GM12874 (cell line): ENCODE measurements around the gene NAGLU.

Experiments used
- TF ChIP-seq, protein P1 (sequence below): IDR thresholded peaks from 2 replicates; pipeline ENCODE4 v1.5.1; 2011; ENCODE audit warnings: low read depth, mild to moderate bottlenecking, control low read depth, low read length, moderate library complexity; ENCODE audit not compliant: insufficient read depth

Gene NAGLU

DNA sequence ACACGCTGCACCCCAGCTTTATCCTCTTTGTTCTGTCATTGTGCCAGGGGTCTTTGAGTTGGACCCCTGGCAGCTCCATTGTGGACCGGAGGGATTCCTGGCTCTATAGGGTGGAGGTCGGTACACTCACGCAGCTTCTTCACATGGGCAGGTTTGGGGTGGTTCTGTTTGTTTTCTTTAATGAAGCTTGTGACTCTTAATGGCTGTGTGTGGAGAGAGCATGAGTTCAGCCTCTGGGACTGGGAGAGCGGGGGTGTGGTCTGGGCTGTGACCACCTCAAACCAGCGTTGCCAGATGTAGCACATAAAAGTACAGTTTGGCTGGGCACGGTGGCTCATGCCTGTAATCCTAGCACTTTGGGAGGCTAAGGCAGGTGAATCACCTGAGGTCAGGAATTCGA is 21.2 kb upstream of the NAGLU start:
- TF ChIP-seq, protein P1, sequence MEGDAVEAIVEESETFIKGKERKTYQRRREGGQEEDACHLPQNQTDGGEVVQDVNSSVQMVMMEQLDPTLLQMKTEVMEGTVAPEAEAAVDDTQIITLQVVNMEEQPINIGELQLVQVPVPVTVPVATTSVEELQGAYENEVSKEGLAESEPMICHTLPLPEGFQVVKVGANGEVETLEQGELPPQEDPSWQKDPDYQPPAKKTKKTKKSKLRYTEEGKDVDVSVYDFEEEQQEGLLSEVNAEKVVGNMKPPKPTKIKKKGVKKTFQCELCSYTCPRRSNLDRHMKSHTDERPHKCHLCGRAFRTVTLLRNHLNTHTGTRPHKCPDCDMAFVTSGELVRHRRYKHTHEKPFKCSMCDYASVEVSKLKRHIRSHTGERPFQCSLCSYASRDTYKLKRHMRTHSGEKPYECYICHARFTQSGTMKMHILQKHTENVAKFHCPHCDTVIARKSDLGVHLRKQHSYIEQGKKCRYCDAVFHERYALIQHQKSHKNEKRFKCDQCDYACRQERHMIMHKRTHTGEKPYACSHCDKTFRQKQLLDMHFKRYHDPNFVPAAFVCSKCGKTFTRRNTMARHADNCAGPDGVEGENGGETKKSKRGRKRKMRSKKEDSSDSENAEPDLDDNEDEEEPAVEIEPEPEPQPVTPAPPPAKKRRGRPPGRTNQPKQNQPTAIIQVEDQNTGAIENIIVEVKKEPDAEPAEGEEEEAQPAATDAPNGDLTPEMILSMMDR: no peak

DNA sequence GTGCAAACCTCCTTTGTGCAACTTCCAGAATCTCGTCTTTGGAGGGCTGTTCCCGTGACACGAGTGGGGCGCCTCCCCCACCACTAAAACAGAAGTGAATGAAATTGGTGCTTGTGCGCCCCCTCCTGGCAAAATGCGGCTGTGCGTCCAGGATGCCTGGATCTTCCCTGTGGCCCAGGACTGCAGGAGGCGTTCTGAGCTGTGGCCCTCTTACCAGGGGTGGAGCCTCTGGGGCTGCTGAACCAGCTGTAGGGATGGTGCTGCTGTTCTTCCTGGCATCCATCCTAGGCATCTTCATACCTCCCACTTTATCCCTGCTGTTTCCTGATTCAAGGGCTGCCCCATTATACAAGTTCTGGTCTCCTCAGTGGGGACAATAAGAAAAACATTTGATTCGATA is 18.5 kb upstream of the NAGLU start:
- TF ChIP-seq, protein P1: peak; percentile 91

DNA sequence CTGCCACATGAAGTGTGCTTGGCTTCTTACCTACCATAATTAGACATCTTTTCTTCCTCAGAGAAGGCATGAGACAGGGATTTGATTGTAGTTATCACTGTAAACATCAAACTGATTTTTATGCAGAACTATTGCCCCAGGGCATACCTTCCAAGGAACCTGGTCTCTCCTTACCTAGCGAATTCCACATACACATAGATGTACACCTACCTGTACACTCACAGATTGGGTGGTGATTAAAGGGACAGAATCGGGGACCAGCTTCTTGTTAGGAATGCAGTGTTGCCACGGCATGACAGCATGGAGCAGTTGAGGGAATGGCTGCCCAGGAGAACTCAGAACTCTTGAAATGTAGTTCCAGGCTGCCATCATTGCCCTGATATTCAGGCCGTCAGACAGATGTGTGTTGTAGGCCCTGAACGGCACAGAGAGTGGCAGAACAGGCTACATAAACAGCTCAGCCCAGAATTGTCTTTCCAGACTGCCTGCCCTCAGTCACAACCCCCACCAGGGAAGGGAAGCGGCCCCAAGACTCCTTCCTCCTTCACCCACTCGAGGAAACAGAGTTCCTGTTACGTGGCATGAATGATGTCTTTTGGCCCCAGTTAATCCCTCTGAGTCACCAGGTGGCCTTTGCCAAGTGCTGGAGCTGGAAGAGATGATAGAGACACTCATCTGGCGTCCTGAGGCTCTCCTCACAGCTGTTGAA is 17.8 kb upstream of the NAGLU start:
- TF ChIP-seq, protein P1: no peak

DNA sequence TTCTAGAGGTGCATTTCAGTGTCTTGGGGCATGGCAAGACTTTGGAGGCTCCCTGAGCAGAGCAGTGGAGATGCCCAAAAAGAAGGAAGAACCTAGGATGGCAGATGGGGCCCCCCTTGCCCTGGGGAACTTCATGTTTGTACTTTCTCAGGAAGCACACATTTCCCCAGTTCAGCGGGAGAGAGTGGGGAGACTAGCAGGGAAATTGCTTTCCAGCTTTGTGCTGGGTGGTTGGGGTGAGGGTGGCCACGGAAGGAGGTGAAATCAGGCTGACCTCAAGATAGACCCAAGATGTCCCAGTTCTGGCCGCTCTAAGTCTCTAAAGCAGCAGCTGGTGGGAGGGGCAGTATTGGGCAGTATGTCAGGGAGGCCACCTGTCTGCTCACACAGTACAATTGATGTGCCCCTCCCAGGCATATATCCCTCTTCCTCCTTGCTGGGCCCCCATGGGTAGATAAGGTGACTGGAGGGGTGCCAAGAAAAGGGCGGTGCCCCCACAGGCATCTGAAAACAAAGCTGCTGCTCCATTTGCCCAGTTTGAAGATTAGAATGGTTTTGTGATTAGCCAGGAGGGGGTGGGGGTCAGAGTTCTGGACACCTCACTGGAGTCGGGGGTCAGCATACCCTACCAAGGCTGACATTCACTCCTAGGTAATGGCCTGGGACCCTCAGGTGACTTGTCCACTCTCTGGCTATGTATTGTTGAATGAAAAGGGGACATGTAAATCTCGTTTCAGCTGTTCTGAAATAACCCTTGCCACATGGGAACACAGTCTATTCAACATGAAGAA is 17.1 kb upstream of the NAGLU start:
- TF ChIP-seq, protein P1: no peak

DNA sequence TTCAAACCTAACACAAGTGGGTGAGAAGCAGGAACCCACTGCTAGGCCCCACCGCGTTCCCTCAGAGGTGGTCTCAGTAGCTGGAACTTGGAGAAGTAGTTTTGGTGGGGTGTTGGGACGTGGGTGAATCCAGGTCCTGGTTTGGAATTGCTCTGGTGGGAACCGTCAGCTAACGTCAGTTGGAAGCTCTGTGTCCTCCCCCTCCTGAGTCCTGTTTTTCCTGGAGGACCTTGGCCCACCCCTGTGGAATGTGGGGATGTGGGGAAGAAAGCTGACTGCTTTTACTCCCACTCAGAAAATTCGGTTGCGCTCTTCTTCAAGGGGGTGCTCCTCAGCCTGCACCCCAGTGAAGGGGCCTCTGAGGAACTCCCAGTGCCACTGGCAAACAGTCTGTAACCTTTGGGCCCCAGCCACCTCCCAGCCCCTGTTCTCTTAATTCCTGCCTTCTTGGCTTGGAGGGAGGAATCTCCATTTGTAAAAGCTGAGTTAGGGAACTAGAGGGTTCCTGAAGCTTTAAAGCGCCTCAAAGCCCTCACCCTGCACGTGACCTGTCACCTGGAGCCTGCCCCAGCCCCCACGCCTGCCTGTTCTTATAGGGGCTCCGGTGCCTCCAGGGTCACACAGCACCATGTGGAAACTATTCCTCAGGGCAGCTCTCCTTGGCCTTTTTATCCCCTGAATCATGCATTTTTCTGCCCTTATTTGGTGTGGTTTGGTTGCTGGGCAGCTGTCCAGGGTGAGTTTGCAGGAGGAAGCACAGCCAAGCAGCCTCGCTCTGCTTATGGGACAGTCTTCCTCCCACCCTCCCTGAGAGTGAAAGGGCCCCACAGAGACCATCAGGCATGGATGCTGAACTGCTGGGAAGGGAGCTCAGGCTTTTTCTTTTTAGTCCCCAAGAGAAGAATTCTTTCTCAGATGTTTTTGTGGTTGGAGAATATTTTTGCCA is 16.2 kb upstream of the NAGLU start:
- TF ChIP-seq, protein P1: no peak

- TF ChIP-seq, protein P1: peak; percentile 51
Observed at GRCh38 chr17:42520540-42520951, 15.5 kb upstream of the NAGLU start.

- TF ChIP-seq, protein P1: no peak
Observed at GRCh38 chr17:42521036-42521435, 15.0 kb upstream of the NAGLU start.
